Right ventricle myocardium inferior (tissue), 1 donor: Measurements from ENCODE around the gene LAIR2. TPM values are rescaled to one million over a fixed set of nuclear protein-coding genes. Genes with fewer than 3 reads are reported as not detected.

Experiments
- ATAC-seq: fragments of 200-7000 bp; cut with Tn5 transposase; one replicate; pipeline ENCODE4 v1.9.1; 2020; ENCODE audit warnings: mild to moderate bottlenecking, moderate library complexity
- DNase-seq: peaks from one replicate; pipeline ENCODE4 v3.0.0; 2021; ENCODE audit errors: missing footprints
- intact Hi-C: fragments of 100-400 bp; cut with DNase I; formaldehyde crosslinking; loops from one replicate; pipeline ENCODE4 v1.11.0; 2022
- total RNA-seq: library from RNA; stranded (reverse); fragmentation: NEBNext Ultra II Directional; extraction: Animal tissue kit (Norgen Biotek cat#: 25700); gene quantifications from one replicate; pipeline ENCODE4 v1.2.1, GENCODE V29; 2021
- donor health status: DM: no; HTN: yes; CAD: no; lungs with severe emphysema.

LAIR2 gene
- total RNA-seq, 1 donor from 2014 or later: not detected

DNA sequence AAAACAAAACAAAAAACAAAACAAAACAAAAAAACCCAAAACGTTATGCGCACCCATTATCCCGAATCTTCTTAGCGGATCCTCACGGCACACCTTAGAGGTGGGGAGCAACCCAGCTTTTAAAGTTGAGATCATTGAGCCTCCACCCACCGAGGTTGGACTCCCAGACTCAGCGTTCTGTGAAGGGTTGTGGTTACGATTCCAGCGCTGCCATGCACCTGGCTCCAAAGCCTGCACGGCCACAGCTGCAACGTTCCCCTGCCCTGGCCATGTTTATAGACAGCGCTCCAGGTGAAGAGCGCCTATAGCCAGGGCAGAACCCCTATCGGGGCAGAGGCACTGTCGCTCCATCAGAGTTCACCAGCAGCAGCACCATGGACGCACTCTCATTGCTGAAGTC, 52.3 kb downstream of the LAIR2 start:
- intact Hi-C loops: no loop called here
- DNase-seq (no peak), ATAC-seq (no peak)

- no peak for ATAC-seq
- intact Hi-C loops: no loop called here
- DNase-seq: no peak
These were observed 53.6 kb downstream of the LAIR2 start for GRCh38 chr19:54556194-54556593.

GRCh38 chr19:54558339-54558738, 55.7 kb downstream of the LAIR2 start:
- intact Hi-C loops: no loop called here
- ATAC-seq (no peak), DNase-seq (no peak)

Other genes starting within 250 kb of the LAIR2 start
- 8.5 TPM for gene LILRB5, start 245.6 kb upstream of the LAIR2 start, total RNA-seq
- 2.9 TPM for gene LILRB2, start 221.7 kb upstream of the LAIR2 start, total RNA-seq
- 1.8 TPM for gene LILRA5, start 189.7 kb upstream of the LAIR2 start, total RNA-seq
- not detected for gene LILRA4, start 163.7 kb upstream of the LAIR2 start, total RNA-seq
- 9.1 TPM for gene LAIR1, start 137.9 kb upstream of the LAIR2 start, total RNA-seq
- gene TTYH1, start 87.4 kb upstream of the LAIR2 start, total RNA-seq: 2.8 TPM
- 59.0 TPM for gene LENG8, start 53.6 kb upstream of the LAIR2 start, total RNA-seq
- gene LENG9, start 39.1 kb upstream of the LAIR2 start, total RNA-seq: 1.8 TPM
- 8.9 TPM for gene CDC42EP5, start 29.5 kb upstream of the LAIR2 start, total RNA-seq
- 3.1 TPM for gene LILRA2, start 71.0 kb downstream of the LAIR2 start, total RNA-seq
- gene LILRA1, start 90.8 kb downstream of the LAIR2 start, total RNA-seq: 0.92 TPM
- gene LILRB1, start 127.7 kb downstream of the LAIR2 start, total RNA-seq: 1.8 TPM
- gene LILRB4, start 160.2 kb downstream of the LAIR2 start, total RNA-seq: 5.0 TPM
- gene KIR3DL3, start 221.6 kb downstream of the LAIR2 start, total RNA-seq: not detected
- gene KIR2DL3, start 235.7 kb downstream of the LAIR2 start, total RNA-seq: not detected